HUDEP-2 (cell line): ENCODE data around the gene FDX2.

Experiments
- DNase-seq, 76 experiments: peaks; one replicate each; lab custom pipeline; 2025; ENCODE audit not compliant: unreplicated experiment in 76 of 76; lab: John Stamatoyannopoulos, UW

FDX2 gene

GRCh38 chr19:10306327-10306726 lies 9.5 kb downstream of the FDX2 start:
- no peak for DNase-seq

DNA sequence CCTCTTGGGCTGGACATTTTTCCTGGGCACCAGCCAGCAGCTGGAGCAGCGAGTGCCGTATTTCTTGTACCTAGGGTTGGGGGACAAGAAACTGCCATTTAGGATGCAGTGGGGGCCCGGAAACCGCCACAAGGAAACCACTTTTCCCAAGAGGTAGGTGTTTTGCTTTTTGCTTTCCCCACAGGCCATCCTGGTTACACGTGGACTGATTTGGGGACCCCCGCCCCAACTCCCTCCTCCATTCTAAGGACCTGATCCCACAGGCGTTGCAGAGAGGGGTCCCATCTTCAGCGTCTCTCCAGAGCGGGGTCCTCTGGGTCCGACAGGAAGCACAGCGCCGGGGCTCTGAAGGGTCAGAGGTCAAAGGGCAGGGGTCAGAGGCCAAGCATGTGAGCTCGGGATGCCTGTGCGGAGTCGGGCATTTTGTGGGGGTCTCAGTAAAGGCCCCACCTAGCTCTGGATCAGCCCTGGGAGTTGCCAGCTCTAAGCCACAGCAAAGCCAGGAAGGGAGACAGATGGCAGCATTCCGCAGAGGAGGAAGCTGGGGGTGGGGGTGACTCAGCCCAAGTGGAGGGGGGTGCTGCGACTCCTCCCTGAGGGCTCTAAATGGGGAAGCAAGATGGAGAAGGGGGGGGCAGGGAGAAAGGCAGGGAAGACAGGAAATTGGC lies 10.5 kb downstream of the FDX2 start:
- DNase-seq, result no peak

DNA sequence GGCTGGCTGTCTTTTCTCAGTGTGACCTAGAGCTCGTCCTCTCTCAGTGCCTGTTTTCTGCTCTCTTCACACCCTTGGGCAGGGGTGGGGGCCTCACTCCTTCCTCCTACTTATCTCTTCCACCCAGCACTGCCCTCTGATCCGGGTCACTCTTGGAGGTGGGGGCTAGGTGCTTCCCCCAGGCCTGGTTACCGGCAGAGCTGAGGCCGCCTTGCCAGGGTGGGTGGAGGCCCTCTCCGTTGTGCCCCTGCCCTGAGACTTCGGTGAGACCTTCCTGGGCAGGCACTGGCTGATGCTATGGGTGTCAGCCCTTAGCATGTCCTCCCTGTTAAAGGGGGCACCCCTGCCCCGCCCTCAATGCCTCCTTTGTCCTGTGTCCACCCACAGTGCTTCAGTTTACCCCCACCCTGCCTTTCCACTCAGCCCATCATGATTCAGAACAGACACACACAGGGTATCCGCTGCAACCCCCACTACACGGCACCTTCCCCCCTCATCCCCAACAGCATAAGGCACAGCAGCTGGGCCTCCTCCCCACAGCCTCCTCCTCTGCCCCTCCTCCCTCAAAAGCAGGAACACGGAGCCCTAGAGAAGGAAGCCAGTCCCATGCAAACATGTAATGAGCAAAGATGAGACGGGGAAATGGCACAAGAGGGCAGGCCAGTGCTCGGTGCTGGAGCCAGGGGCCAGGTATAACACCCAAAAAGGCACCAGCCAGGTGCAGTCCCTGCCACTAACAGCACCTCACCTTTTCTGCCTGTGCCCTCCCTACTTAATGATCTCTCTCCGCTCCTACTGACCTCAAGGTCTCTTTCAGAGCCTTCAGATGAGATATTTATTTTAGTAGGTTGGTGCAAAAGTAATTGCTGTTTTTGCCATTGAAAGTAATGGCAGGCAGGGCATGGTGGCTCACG lies 16.0 kb downstream of the FDX2 start:
- DNase-seq, result peak in 74 of 76 experiments; percentile 60 to 96 (median 87)

GRCh38 chr19:10295847-10296591 lies 19.8 kb downstream of the FDX2 start:
- peak in 41 of 76 experiments; percentile 13 to 67 (median 47) for DNase-seq

GRCh38 chr19:10295305-10295846 lies 20.4 kb downstream of the FDX2 start:
- peak in 31 of 76 experiments; percentile 11 to 74 (median 46) for DNase-seq

- DNase-seq, result no peak
Observed at GRCh38 chr19:10294368-10294697, 21.5 kb downstream of the FDX2 start.

GRCh38 chr19:10293637-10294367 lies 22.0 kb downstream of the FDX2 start:
- no peak for DNase-seq

GRCh38 chr19:10292789-10293636 lies 22.8 kb downstream of the FDX2 start:
- DNase-seq, result peak in 9 of 76 experiments; percentile 12 to 27 (median 23)

- peak in 75 of 76 experiments; percentile 39 to 99 (median 87) for DNase-seq
Observed at GRCh38 chr19:10292206-10292788, 23.5 kb downstream of the FDX2 start.

GRCh38 chr19:10291554-10292205 lies 24.1 kb downstream of the FDX2 start:
- peak in 16 of 76 experiments; percentile 8 to 95 (median 56) for DNase-seq

DNA sequence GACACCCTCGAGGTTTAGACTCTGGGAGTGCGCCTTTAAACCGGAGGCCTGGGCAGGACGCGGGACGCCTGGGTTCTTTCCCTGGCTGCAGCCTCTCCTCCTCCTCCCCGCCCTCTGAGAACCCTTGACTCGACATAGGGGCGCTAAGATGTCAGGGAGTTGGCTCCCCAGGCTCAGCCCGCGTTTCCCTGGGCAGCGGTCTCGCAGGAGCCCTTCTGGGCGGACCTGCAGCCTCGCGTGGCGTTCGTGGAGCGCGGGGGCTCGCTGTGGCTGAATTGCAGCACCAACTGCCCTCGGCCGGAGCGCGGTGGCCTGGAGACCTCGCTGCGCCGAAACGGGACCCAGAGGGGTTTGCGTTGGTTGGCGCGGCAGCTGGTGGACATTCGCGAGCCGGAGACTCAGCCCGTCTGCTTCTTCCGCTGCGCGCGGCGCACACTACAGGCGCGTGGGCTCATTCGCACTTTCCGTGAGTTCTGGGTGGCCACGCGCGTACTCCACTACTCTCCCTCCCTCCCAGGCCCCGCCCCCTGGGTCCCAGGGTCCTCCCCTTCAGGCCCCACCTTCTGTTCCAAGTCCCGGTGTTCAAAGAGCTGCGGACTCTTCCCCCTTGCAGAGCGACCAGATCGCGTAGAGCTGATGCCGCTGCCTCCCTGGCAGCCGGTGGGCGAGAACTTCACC lies 24.8 kb downstream of the FDX2 start:
- DNase-seq, result peak in 72 of 76 experiments; percentile 34 to 94 (median 80)

DNA sequence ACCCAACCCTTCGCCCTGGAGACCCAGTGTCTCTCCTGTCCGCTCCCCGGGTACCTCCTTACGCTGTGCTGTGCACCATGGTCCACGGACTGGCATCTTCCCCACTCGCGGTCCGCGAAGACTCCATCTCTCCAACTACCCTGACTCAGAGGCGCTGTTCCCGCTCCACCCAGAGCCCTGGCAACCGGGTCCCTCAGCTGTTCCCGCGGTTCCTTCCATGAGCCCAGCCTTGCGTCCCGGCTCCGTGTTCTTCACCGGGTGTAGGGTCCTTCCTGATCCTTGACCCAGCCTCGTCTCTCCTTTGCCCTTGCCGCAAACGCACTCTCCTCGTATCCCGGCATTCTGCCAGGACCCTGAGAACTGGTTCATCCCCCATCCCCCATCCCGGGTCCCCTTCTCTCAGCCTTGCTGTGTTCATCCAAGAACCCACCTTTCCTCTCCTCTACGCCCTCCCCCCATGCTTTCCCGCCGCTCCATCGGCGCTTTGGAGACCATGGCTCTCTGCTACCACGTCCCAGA lies 25.4 kb downstream of the FDX2 start:
- DNase-seq, result peak in 28 of 76 experiments; percentile 36 to 95 (median 58)

- DNase-seq, result peak in 74 of 76 experiments; percentile 59 to 99 (median 93)
Observed at GRCh38 chr19:10289836-10290356, 25.9 kb downstream of the FDX2 start, which contains the start of gene ICAM5. Gene ICAM5, plus strand, starts transcription at chr19:10289952. Its CDS starts 92 bp downstream, at chr19:10290044.

GRCh38 chr19:10289167-10289835 lies 26.5 kb downstream of the FDX2 start:
- peak in 75 of 76 experiments; percentile 80 to 99 (median 96) for DNase-seq

DNA sequence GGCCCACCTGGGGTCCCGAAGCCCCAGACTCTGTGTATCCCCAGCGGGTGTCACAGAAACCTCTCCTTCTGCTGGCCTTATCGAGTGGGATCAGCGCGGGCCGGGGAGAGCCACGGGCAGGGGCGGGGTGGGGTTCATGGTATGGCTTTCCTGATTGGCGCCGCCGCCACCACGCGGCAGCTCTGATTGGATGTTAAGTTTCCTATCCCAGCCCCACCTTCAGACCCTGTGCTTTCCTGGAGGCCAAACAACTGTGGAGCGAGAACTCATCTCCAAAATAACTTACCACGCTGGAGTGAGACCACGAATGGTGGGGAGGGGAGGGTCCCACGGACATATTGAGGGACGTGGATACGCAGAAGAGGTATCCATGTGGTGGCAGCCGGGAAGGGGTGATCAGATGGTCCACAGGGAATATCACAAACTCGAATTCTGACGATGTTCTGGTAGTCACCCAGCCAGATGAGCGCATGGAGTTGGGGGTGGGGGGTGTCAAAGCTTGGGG lies 27.1 kb downstream of the FDX2 start:
- peak in 75 of 76 experiments; percentile 77 to 99 (median 95) for DNase-seq
